Choroid plexus epithelial cell (primary cell): ENCODE results near the gene KIAA0825.

Experiments
- DNase-seq: peaks from one replicate; pipeline ENCODE4 v3.0.0-alpha.2; 2010; ENCODE audit warnings: low read depth
- H3K4me3 ChIP-seq: 2 replicates; pipeline ENCODE4 v1.5.1; 2011; ENCODE audit warnings: low read depth, mild to moderate bottlenecking, control low read depth, low read length, moderate library complexity
- TF ChIP-seq, protein P1 (sequence below): conservative IDR thresholded peaks from 2 replicates; pipeline ENCODE4 v1.5.1; 2011; ENCODE audit warnings: low read depth, mild to moderate bottlenecking, control low read depth, inconsistent platforms, low read length, moderate library complexity

The KIAA0825 gene

DNA sequence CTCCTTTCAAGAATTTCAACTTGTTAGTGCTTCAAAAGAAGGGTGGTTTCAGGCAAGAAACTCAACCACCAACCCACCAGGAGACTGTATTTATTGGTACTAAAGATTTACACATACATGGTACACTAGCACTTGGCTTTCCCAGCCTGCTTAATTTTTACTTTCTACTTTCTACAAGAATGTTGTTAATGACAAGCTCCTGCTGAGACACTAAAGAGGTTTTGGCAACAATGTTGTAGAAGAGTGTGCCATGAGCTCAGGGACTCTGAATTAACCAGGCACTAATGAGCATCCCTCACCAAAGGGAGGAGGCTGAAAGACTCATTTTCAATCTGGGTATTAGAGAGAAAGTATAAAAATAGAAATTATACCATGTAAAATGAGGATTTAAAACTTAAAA lies 195.0 kb downstream of the KIAA0825 start:
- TF ChIP-seq, protein P1, sequence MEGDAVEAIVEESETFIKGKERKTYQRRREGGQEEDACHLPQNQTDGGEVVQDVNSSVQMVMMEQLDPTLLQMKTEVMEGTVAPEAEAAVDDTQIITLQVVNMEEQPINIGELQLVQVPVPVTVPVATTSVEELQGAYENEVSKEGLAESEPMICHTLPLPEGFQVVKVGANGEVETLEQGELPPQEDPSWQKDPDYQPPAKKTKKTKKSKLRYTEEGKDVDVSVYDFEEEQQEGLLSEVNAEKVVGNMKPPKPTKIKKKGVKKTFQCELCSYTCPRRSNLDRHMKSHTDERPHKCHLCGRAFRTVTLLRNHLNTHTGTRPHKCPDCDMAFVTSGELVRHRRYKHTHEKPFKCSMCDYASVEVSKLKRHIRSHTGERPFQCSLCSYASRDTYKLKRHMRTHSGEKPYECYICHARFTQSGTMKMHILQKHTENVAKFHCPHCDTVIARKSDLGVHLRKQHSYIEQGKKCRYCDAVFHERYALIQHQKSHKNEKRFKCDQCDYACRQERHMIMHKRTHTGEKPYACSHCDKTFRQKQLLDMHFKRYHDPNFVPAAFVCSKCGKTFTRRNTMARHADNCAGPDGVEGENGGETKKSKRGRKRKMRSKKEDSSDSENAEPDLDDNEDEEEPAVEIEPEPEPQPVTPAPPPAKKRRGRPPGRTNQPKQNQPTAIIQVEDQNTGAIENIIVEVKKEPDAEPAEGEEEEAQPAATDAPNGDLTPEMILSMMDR: no peak
- DNase-seq: no peak
- H3K4me3 ChIP-seq: no peak overlapping the region

DNA sequence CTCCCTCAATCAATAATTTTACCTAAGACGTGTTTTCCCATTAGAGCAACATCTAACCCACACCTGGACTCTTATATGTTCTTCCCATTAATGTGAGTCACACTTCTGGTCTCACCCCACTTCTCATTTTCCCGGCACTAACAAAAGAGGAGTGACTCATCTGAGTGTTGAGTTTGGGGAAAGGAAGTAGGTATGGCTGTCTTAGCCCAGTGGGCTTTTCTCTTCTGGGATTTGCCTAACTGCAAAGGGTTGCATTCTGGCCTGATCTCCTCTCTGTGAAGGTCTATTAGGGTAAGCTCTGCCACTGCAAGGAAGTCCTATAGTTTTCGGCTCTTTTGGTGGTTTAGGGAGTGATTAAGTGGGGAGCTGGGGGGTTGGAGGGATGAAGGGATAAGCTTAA lies 195.6 kb downstream of the KIAA0825 start:
- peak; percentile 54 for DNase-seq
- TF ChIP-seq, protein P1: no peak

DNA sequence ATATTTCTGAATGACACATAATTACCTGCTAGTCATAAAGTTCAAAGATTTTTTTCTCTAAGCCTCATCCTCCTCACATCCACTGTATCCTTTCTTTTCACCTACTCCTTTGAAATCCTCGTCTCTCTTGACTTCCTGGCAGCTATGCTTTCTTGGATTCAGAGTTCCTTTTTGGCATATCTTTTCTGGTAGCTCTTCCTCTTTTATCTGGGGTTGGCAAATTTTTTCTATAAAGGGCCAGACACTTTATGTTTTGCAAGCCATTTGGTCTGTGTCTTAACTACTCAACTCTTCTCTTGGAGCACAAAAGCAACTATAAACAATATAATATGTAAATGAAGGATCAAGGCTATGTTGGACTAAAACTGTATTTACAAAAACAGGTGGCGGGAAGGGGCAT lies 197.5 kb downstream of the KIAA0825 start:
- DNase-seq: no peak
- TF ChIP-seq, protein P1: no peak
- no peak overlapping the region for H3K4me3 ChIP-seq

More for the DNA sequence above, 195.6 kb downstream of the KIAA0825 start:
- no peak overlapping the region for H3K4me3 ChIP-seq

DNA sequence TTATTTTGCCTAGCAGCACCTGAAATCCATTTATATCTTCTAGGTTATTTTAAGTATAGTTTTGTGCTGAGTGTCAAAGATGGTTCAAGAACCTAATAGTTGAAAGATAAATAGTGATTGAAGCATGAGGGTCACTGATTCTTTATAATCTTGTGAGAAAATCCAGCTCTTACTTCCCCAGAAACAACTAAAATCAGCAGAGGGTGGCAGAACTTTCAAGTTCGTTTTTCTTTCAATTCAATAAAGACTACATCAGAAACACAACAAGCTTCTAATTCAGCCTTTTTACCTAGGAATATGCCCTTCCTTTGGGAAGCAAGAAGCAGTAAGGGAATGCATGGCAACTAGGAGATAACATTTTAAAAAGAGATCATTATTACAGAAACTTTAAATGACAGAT lies 202.6 kb downstream of the KIAA0825 start:
- no peak for DNase-seq
- H3K4me3 ChIP-seq: no peak overlapping the region
- TF ChIP-seq, protein P1: no peak

DNA sequence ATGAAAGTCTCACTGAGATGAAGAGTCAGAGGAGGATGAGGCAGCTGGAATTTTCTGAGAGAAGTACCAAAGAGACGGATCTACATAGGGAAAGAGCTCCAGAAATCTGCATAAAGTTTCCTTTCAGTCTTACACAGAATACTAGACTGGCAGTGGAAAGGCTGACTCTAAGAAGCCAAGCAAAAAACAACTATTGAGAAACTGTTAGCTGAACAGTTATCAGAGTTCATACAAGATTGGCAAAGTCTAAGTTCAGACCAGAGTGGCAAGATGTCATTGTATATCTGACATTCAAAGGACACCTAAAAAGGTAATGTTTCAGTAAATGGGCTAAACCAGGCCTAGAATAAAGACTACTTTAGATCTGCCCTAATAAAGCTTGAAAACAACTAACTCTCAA lies 209.0 kb downstream of the KIAA0825 start:
- DNase-seq: no peak
- TF ChIP-seq, protein P1: no peak
- no peak overlapping the region for H3K4me3 ChIP-seq

DNA sequence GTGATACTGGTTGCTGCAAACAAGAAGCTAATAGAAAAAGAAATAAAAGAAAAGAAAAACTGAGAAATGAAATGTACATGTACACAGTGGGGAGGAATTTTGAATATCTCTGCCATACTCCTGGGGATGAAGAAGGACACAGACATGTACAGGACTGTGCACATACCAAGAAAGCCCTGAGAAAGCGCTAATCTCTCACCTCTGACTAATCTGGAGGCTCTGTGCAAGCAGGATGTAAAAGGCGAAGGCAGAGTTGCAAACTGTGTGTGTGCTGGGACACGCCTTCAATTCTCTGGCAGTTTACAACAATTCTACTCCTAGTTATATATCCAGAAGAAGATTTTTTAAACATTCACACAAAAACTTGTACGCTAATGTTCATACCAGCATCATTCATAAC lies 211.4 kb downstream of the KIAA0825 start:
- DNase-seq: peak; percentile 48
- TF ChIP-seq, protein P1: no peak
- no peak overlapping the region for H3K4me3 ChIP-seq

DNA sequence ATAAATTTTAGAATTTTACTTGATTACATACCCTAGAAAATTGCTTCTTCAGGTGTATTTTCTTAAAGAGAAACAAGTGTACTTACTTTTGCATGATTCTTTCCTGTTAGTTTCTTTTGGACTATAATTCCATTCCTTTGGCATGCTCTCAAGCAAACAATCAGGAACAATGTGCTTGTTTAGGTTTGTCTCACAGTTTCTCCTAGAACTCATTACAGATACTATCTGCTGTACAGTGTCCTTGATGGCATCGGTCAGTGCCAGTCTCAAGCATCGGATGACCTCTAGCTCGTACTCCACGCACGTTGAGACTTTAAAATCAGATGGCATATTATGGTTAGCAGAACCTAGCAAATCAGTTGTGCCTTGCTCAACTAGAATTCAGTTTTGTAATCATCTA lies 214.9 kb downstream of the KIAA0825 start:
- H3K4me3 ChIP-seq: no peak overlapping the region
- DNase-seq: no peak
- TF ChIP-seq, protein P1: no peak
